Skeletal muscle tissue (tissue), 4 donors: ENCODE data around the gene HECW1. TPM values are rescaled to one million over a fixed set of nuclear protein-coding genes. Genes with fewer than 3 reads are reported as not detected.
"Not testable (repeated sequence)": the region's sequence is repeated elsewhere in the genome, so short reads cannot be mapped to it uniquely, and the experiment has no call there.

ENCODE experiments used
- H3K27ac ChIP-seq: one replicate; pipeline ENCODE4 v1.7.0; 2013; ENCODE audit warnings: mild to moderate bottlenecking, low read depth, low read length, inconsistent platforms
- H3K27me3 ChIP-seq, 3 donors: one replicate each; pipeline ENCODE4 v1.7.0; 2013; ENCODE audit warnings: low read length in 3 of 3; ENCODE audit not compliant: control insufficient read depth in 3 of 3, insufficient read depth in 3 of 3
- H3K36me3 ChIP-seq, 3 donors: one replicate each; pipeline ENCODE4 v1.7.0; 2013; ENCODE audit warnings: low read length in 3 of 3; ENCODE audit not compliant: control insufficient read depth in 3 of 3, insufficient read depth in 3 of 3
- H3K4me1 ChIP-seq, 3 donors: one replicate each; pipeline ENCODE4 v1.7.0; 2013; ENCODE audit warnings: low read length in 3 of 3, mild to moderate bottlenecking in 3 of 3; ENCODE audit not compliant: control insufficient read depth in 3 of 3, insufficient read depth in 3 of 3
- H3K4me3 ChIP-seq, 3 donors: one replicate each; pipeline ENCODE4 v1.7.0; 2013; ENCODE audit warnings: low read length in 3 of 3
- H3K9ac ChIP-seq, 3 donors: one replicate each; pipeline ENCODE4 v1.7.0; 2013; ENCODE audit warnings: low read length in 3 of 3, mild to moderate bottlenecking in 3 of 3, moderate library complexity in 2 of 3, low read depth in 1 of 3
- H3K9me3 ChIP-seq, 3 donors: one replicate each; pipeline ENCODE4 v1.7.0; 2013; ENCODE audit warnings: low read length in 3 of 3; ENCODE audit not compliant: control insufficient read depth in 3 of 3
- total RNA-seq: library from RNA; depleted of rRNA; stranded (reverse); fragments of >200 nt; gene quantifications from one replicate; pipeline ENCODE4 v1.2.3, GENCODE V29; 2014
- donor health status: Osteomylitis.

HECW1 gene
- total RNA-seq, 1 donor from 2014 or later, result not detected

- no peak overlapping the region for H3K9ac ChIP-seq
- H3K27me3 ChIP-seq, result no peaks in the 10 kb centered on the region
- H3K27ac ChIP-seq, result no peak overlapping the region
- H3K9me3 ChIP-seq, result no peaks in the 10 kb centered on the region
- no peaks in the 10 kb centered on the region for H3K36me3 ChIP-seq
- H3K4me1 ChIP-seq, result no peaks in the 10 kb centered on the region
- no peak overlapping the region for H3K4me3 ChIP-seq
These were observed 363.5 kb downstream of the HECW1 start for GRCh38 chr7:43475983-43476382.

GRCh38 chr7:43476896-43477295 lies 364.4 kb downstream of the HECW1 start:
- no peaks in the 10 kb centered on the region for H3K4me1 ChIP-seq
- no peak overlapping the region for H3K4me3 ChIP-seq
- H3K36me3 ChIP-seq, result no peaks in the 10 kb centered on the region
- H3K9ac ChIP-seq, result no peak overlapping the region
- no peaks in the 10 kb centered on the region for H3K9me3 ChIP-seq
- no peaks in the 10 kb centered on the region for H3K27me3 ChIP-seq
- H3K27ac ChIP-seq, result no peak overlapping the region

GRCh38 chr7:43479042-43479441 lies 366.6 kb downstream of the HECW1 start:
- Histone ChIP-seq H3K9me3 (no peaks in the 10 kb centered on the region), H3K4me1 (no peaks in the 10 kb centered on the region), H3K27ac (no peak overlapping the region), H3K9ac (no peak overlapping the region), H3K36me3 (no peaks in the 10 kb centered on the region), H3K27me3 (no peaks in the 10 kb centered on the region), H3K4me3 (no peak overlapping the region)

GRCh38 chr7:43479543-43479942 lies 367.1 kb downstream of the HECW1 start:
- Histone ChIP-seq H3K9me3 (no peaks in the 10 kb centered on the region), H3K27ac (no peak overlapping the region), H3K36me3 (no peaks in the 10 kb centered on the region), H3K9ac (no peak overlapping the region), H3K4me1 (no peaks in the 10 kb centered on the region), H3K27me3 (no peaks in the 10 kb centered on the region), H3K4me3 (no peak overlapping the region)

GRCh38 chr7:43480581-43480980 lies 368.1 kb downstream of the HECW1 start:
- H3K27ac ChIP-seq, result no peak overlapping the region
- no peak overlapping the region for H3K9ac ChIP-seq
- H3K4me1 ChIP-seq, result no peaks in the 10 kb centered on the region
- no peaks in the 10 kb centered on the region for H3K36me3 ChIP-seq
- no peaks in the 10 kb centered on the region for H3K27me3 ChIP-seq
- no peaks in the 10 kb centered on the region for H3K9me3 ChIP-seq
- no peak overlapping the region for H3K4me3 ChIP-seq

- no peaks in the 10 kb centered on the region for H3K36me3 ChIP-seq
- no peak overlapping the region for H3K9ac ChIP-seq
- H3K4me1 ChIP-seq, result no peaks in the 10 kb centered on the region
- no peak overlapping the region for H3K4me3 ChIP-seq
- H3K27ac ChIP-seq, result no peak overlapping the region
- H3K27me3 ChIP-seq, result no peaks in the 10 kb centered on the region
- no peaks in the 10 kb centered on the region for H3K9me3 ChIP-seq
These were observed 369.6 kb downstream of the HECW1 start for GRCh38 chr7:43481902-43482678.

- no peaks in the 10 kb centered on the region for H3K27me3 ChIP-seq
- no peak overlapping the region for H3K9ac ChIP-seq
- H3K4me1 ChIP-seq, result no peaks in the 10 kb centered on the region
- H3K9me3 ChIP-seq, result no peaks in the 10 kb centered on the region
- H3K4me3 ChIP-seq, result no peak overlapping the region
- H3K36me3 ChIP-seq, result no peaks in the 10 kb centered on the region
- no peak overlapping the region for H3K27ac ChIP-seq
These were observed 370.3 kb downstream of the HECW1 start for GRCh38 chr7:43482679-43483252.

GRCh38 chr7:43484678-43485395 lies 372.4 kb downstream of the HECW1 start:
- Histone ChIP-seq H3K4me1 (no peaks in the 10 kb centered on the region), H3K27ac (no peak overlapping the region), H3K36me3 (no peaks in the 10 kb centered on the region), H3K9ac (no peak overlapping the region), H3K9me3 (no peaks in the 10 kb centered on the region), H3K4me3 (no peak overlapping the region), H3K27me3 (no peaks in the 10 kb centered on the region)

- Histone ChIP-seq H3K4me1 (no peaks in the 10 kb centered on the region), H3K27ac (no peak overlapping the region), H3K9me3 (no peaks in the 10 kb centered on the region), H3K36me3 (no peaks in the 10 kb centered on the region), H3K27me3 (no peaks in the 10 kb centered on the region), H3K9ac (no peak overlapping the region), H3K4me3 (no peak overlapping the region)
These were observed 373.1 kb downstream of the HECW1 start for GRCh38 chr7:43485580-43485979.

- not testable (repeated sequence) for H3K9me3 ChIP-seq
These were observed 373.6 kb downstream of the HECW1 start for GRCh38 chr7:43486008-43486407.

More at GRCh38 chr7:43486008-43486407, 373.6 kb downstream of the HECW1 start:
- not testable (repeated sequence) for H3K4me3 ChIP-seq, H3K9ac ChIP-seq, H3K36me3 ChIP-seq, H3K27ac ChIP-seq, H3K27me3 ChIP-seq, H3K4me1 ChIP-seq
